Measurements from ENCODE around the gene CCDC88C. TPM values are rescaled to one million over a fixed set of nuclear protein-coding genes. Genes with fewer than 3 reads are reported as not detected.

Gene CCDC88C
- total and polyA plus RNA-seq, 2 experiments from 2014 or later, result 23.6 to 60.7 TPM

DNA sequence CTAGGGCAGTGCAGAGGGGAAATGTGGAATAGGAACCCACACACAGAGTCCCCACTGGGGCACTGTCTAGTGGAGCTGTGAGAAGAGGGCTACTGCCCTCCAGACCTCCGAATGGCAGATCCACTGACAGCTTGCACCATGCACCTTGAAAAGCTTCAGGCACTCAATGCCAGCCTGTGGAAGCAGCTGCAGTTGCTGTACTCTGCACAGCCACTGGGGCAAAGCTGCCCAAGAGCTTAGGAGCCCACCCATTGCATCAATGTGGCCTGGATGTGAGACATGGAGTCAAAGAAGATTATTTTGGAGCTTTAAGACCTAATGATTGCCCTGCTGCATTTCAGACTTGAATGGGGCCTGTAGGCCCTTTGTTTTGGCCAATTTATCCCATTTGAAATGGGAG lies 21.7 kb upstream of the CCDC88C start (continued):
- TF ChIP-seq ZNF462 (CRISPR knock-in tag; IDR thresholded peaks at IDR 0.05) (no peak), CTCF (conservative IDR thresholded peaks at IDR 0.05; ENCODE audit: low read depth in 2 of 2) (no peak), NANOG (IDR thresholded peaks at IDR 0.05; ENCODE audit: borderline replicate concordance) (no peak), ZNF331 (CRISPR knock-in tag; IDR thresholded peaks at IDR 0.05; ENCODE audit: low read depth) (no peak), STAT1 (IDR thresholded peaks at IDR 0.05; ENCODE audit: unreplicated experiment) (no peak)

- Mint-ChIP-seq H3K9me3 (peaks cover 45% of the 10 kb centered on the region), H3K27ac (no peak overlapping the region), H3K4me3 (no peak overlapping the region), H3K36me3 (ENCODE audit: low read depth) (peaks cover 34% of the 10 kb centered on the region), H3K27me3 (ENCODE audit: insufficient read depth, low read depth, poor library complexity) (peaks cover 5% of the 10 kb centered on the region), H3K4me1 (peaks cover 2% of the 10 kb centered on the region; the same call in 1 of the 3 replicates)
- no peaks in the 10 kb centered on the region for H3K79me2 ChIP-seq (replicated peaks; ENCODE audit: insufficient read depth)
- H3K4me1 ChIP-seq (ENCODE audit: insufficient read depth), result no peaks in the 10 kb centered on the region
- no peaks in the 10 kb centered on the region for H3K9me2 ChIP-seq (ENCODE audit: insufficient read depth)
- H3K27ac ChIP-seq (ENCODE audit: low read depth), result no peak overlapping the region
- no peak for DNase-seq (ENCODE audit: low spot score)
- H3K36me3 ChIP-seq (ENCODE audit: insufficient read depth), result 0 out of 2 replicates have a peak, but pooled peaks cover 2% of the 10 kb centered on the region
- H3F3A ChIP-seq (replicated peaks; ENCODE audit: low read depth), result no peaks in the 10 kb centered on the region
- no peaks in the 10 kb centered on the region for H3K27me3 ChIP-seq (ENCODE audit: insufficient read depth)
- no peak overlapping the region for H2AFZ ChIP-seq
- no peak overlapping the region for H3K4me2 ChIP-seq
- no peak overlapping the region for H3K4me3 ChIP-seq
- no peaks in the 10 kb centered on the region for H4K20me1 ChIP-seq (replicated peaks; ENCODE audit: insufficient read depth)
- ATAC-seq, result no peak
- TF ChIP-seq CREB1 (CRISPR knock-in tag; IDR thresholded peaks at IDR 0.05; ENCODE audit: low read depth) (no peak), ZNF114 (CRISPR knock-in tag; IDR thresholded peaks at IDR 0.05) (no peak), ZNF462 (CRISPR knock-in tag; IDR thresholded peaks at IDR 0.05) (no peak), STAT1 (IDR thresholded peaks at IDR 0.05; ENCODE audit: unreplicated experiment) (no peak)
Measured at GRCh38 chr14:91438845-91439244, 21.2 kb upstream of the CCDC88C start.
